ENCODE results near the gene OR2J2.
"Not testable (repeated sequence)": the region's sequence is repeated elsewhere in the genome, so short reads cannot be mapped to it uniquely, and the experiment has no call there.

- TF ChIP-seq CTCF, POLR2A (IDR thresholded peaks at IDR 0.05): not testable (repeated sequence)
These were observed 10.8 kb upstream of the OR2J2 start for GRCh38 chr6:29159922-29160321.

All from Peyer's patch (tissue), 4 donors.